NCI-H460 (cell line): ENCODE data around the gene MRPL3. TPM values are rescaled to one million over a fixed set of nuclear protein-coding genes. Genes with fewer than 3 reads are reported as not detected.
A peak's percentile ranks its signal among the peaks of the same experiment; 100 is the strongest.

Experiments
- DNase-seq: peaks from one replicate; pipeline ENCODE4 v3.0.0-alpha.2; 2016; ENCODE audit warnings: low read depth; ENCODE audit errors: extremely low read depth
- polyA plus RNA-seq: library from polyadenylated mRNA; depleted of rRNA; stranded (reverse); fragments of >200 nt; gene quantifications from 2 replicates; pipeline ENCODE4 v1.2.3, GENCODE V29; 2014; cell fraction: nucleus; rRNA removed
- total RNA-seq: library from RNA; depleted of rRNA; stranded (reverse); fragments of >200 nt; shearing (Covaris generic); gene quantifications from 2 replicates; pipeline ENCODE4 v1.2.3, GENCODE V29; 2014; rRNA removed

MRPL3 gene
- total RNA-seq, result 246 and 251 TPM in 2 replicates
- 138 and 142 TPM in 2 replicates for polyA plus RNA-seq

DNA sequence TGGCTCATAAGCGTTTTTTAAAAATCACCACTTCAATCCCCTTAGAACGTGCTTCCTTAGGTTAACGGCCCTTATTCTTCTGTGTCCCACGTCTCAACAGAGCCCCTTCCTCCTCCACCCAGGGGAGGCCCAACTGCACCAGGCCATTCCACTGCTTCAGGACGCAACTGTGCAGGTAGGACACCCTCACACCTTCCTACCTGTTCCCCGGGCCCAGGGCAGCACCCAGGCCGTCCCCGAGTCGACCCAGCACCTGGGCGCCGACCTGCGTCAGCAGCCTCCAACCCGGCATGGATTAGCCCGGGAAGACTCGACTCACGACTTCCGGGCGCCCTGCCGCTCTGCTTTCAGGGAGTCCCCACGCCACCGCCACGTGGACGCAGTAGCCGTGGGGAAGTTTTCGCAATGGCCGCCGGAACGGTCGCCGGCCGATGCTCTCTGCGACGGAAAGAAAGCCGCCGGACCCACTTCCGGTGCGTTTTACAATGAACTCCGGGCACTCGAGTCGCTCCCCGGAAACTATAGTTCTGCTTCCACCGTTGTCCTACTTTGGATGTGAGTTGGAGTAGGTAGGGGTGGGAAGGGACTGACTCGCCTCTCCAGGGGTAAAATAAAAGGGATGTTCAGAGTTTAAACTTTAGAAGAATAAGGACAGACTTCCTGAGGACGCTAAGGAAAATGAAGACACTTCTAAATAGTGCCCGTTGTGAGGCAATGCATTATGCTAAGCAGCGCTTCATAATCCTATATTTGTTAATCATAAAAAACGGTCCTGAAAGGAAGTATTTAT is at the start of gene MRPL3:
Gene MRPL3 (minus strand): TSS at position 442 of the 790 bp plus-strand sequence. CDS start 150 bp downstream, at position 292.
- DNase-seq, result peak; percentile 74

DNA sequence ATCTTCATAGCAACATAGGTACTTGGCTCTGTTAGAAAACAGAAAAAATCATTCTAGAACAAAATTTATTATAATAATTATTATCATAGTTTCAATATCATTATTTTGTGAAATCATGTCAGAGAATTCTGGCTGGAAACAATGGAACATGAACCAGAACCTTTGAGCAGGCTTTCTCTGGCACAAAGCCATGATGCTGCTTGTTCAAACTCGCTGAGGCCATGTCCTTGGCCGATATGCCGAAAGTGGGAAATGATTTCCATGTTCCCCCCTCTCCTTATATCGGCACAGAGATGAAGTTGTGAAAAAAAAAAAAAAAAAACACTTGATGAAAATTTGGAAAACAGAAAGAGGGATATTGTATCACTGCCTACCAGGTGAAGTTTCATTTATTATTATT is 49.0 kb upstream of the MRPL3 start:
- no peak for DNase-seq

DNA sequence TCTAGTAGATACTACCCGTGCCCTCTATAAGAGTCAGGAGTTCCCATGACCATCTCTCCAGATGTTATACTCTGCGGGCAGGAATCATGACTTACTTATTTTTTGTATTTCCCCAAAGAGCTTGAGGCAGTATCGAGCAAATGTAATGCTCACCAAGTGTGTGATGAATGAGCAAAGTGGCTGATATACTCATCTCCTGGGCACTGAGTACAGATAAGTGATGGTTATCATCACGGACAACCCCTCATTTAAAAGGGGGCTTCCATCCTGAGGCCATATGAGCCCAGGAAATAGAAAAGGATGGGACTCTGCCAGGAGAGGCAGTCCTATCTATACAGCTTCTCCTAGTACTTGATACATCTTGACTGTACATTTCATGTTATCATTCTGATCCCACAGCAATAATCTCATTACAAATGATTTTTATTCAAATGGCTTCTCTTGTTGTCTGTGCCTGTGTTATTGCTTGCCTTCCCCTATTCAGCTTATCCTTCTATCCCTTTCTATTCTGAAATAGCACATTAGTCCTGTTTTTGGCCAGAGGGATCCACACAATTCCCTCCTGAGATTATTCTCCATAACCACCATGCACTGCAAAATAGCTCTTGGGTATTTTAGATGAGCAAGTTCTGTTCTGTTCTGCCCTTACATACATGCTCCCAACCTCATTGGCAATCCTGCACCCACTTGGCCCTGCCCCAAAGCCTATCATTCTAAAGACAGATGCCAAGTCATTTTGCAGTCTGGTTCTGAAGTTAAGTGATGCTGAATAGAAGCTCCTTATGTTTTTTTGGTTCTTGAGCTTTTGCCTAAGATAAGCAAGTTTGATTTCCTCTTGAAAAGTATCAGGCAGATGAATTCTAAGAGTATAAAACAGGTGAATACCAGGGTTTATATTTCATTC is 48.0 kb upstream of the MRPL3 start:
- no peak for DNase-seq

- no peak for DNase-seq
These were observed 46.6 kb upstream of the MRPL3 start for GRCh38 chr3:131549340-131549739.

GRCh38 chr3:131547585-131547984 is 44.8 kb upstream of the MRPL3 start:
- DNase-seq, result no peak

- DNase-seq, result no peak
These were observed 43.7 kb upstream of the MRPL3 start for GRCh38 chr3:131546441-131546840.

- DNase-seq, result no peak
These were observed 41.8 kb upstream of the MRPL3 start for GRCh38 chr3:131544557-131544956.

- DNase-seq, result peak; percentile 66
These were observed 40.9 kb upstream of the MRPL3 start for GRCh38 chr3:131543714-131544113.

GRCh38 chr3:131541288-131541687 is 38.5 kb upstream of the MRPL3 start:
- no peak for DNase-seq

GRCh38 chr3:131540821-131541220 is 38.0 kb upstream of the MRPL3 start:
- DNase-seq, result no peak

DNA sequence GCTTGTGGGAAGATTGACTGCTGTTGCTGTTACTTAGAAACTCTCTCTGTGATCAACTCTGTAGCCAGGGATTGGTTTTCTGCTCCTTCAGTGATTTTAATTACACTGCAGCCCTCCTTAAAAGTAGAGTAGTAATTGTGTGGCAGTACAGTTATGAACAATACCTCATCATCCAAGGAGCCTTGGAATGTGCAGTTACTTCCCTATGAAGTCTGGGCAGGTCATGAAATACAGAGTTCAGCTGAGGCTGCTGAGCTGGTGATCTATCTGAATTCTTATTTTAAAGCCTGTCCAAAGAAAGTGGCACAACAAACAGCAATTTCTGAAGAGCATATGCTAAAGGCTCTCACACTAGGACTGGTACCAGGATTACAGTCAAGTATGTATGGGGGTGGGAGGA is 37.4 kb upstream of the MRPL3 start:
- no peak for DNase-seq

- DNase-seq, result no peak
These were observed 36.2 kb upstream of the MRPL3 start for GRCh38 chr3:131538968-131539367.

DNA sequence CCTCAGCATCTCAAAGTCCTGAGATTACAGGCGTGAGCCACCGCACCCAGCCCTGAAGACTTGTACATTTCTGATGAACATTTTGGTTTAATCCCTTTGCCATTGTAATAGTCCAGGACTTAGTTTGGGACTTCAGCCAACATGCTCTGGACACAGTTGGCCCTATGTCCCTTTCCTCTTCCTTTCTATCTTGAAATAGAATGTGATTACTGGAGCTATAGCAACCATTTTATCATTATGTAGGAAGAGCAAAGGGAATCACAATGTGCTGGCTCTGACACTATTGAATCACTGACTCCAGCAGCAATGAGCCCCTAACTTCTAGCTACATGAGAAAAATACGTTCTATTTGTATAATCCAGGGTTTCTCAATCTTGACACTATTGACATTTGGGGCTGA is 34.8 kb upstream of the MRPL3 start:
- no peak for DNase-seq

- no peak for DNase-seq
These were observed 32.8 kb upstream of the MRPL3 start for GRCh38 chr3:131535596-131535995.

DNA sequence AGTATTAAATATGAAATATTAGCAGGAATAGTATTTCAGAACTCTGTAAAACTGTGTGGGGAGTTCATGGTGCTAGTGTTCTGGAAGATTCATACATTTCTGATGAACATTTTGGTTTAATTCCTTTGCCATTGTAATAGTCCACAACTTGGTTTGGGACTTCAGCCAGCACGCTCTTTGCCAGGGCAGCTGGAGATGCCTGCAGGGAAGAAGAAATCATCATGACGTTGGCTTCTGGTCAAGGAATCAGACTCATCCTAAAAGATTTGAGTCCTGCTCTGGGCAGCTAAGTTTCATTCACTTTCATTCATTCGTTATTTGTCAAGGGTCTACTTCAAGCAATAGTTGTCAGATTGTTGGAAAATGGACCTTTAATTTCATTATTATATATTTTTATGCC is 32.4 kb upstream of the MRPL3 start:
- DNase-seq, result no peak

DNA sequence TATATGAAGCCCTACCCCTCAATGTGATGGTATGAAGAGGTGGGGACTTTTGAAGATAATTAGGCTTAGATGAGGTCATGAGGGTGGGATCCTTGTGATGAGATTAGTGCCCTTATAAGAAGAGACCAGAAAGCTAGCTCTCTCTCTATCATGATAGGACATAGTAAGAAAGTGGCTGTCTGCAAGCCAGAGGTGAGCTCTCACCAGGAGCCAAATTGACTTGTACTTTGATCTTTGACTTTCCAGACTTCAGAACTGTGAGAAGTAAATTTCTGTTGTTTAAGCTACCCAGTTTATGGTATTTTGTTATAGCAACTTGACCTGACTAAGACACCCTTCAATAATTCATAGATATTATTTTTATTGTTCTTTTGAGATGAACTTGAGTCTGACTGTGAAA is 29.9 kb upstream of the MRPL3 start:
- no peak for DNase-seq

- no peak for DNase-seq
These were observed 28.1 kb upstream of the MRPL3 start for GRCh38 chr3:131530843-131531242.

DNA sequence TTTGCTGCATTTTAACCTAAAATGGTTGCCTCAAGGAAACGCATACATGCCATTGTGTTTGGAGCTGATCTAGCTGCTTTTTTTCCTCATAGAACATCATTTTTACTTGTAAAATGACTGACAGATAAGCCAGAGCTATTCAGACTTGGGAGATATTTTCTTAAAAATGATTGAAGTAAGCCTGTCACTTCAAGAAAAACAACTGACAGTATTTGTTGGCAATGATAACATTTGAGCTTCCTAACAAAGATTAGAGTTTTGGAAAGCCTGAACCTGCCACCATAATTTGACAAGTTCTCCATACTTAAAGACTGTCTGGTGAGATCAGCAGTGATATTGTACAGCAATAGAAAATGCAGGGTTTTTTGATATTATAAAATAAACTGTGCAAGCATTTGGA is 27.6 kb upstream of the MRPL3 start:
- no peak for DNase-seq

- peak; percentile 66 for DNase-seq
These were observed 24.1 kb upstream of the MRPL3 start for GRCh38 chr3:131526801-131527347.

- no peak for DNase-seq
These were observed 15.9 kb upstream of the MRPL3 start for GRCh38 chr3:131518680-131519079.

DNA sequence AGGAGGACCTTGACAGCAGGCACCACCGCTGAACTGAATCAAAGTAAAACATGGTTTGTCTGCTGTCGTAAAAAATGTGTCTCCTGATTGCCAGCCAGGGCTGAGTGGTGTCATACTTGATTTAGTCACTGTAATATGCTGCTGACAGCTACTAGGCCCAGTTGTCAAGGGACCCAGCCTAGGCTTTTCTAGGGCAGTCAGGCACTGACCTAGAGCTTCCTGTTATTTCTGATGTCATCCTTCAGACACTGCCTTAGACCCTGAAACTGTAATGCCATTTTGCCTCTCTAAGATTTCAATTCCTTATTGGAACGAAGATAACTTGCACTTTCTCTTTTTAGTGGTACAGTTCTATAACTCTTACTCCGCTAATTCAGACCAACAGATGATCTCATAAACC is 2.6 kb upstream of the MRPL3 start:
- DNase-seq, result no peak

DNA sequence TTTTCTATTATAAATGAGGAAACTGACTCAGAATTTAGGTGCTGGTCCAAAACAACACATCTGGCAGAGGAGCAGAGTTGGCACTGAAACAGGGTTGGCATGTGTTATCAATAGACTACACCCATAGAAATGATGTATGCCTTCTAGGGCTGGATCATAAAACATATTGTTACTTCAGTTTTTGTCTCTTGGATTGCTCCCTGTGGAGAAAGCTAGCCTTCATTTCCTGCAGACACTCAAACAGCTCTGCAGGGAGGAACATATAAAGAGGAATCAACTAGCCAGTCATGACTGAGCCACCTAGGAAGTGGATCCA is 507 bp upstream of the MRPL3 start:
- DNase-seq, result no peak
